ENCODE results near the gene AIM2.

The AIM2 gene

DNA sequence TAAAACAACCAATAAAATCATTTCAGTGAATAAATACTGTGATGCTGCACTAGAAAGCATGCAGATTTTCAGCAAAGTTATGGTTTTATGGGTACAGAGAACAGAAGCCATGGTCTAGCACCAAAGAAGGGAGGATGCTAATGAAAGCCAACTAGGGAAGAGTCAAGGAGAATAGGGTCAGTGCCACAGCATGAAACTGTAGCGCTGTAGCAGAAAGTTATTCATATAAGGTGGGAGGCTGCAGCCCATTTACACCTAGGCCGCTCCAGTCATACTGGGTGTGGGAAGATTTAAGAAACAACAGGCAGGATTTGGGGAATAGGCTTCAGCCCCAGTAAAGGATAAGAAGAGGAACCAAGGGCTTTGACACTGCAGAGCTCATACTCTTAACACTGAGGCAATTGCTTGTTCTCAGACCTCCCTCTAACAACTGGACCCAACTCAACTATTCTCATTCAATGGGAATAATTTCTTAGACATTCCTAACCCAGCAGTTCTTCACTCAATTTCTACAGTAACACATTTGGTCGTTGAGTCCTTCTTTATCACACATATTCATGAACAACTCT is 62.5 kb downstream of the AIM2 start:
- no peak for DNase-seq

DNA sequence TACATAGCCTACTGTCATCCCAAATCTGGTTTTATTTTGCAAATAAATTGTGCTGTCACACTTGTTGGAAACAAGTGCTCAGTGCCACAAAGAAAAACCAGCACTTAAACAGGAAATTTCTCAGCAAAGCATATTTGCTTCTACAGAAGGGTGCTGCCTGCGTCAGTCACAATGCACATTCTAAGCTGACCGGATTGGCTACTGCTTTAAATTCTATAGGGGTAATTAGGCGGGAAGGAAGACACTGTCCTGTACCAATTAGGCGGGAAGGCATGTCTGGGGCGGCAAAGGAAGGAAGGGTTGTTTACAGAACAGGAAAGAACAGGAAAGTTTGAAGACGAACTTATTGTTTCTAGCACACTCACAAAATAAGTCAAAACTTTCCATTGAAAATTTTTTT is 64.1 kb downstream of the AIM2 start:
- DNase-seq, result no peak
